GM18498 (cell line): ENCODE results near the gene DEFB131A.
"Not testable (repeated sequence)": the region's sequence is repeated elsewhere in the genome, so short reads cannot be mapped to it uniquely, and the experiment has no call there.

Source experiments
- ATAC-seq: cut with Tn5 transposase; IDR thresholded peaks from one replicate; pipeline ENCODE4 v1.9.1; 2021; ENCODE audit warnings: mild to moderate bottlenecking, moderate library complexity; ENCODE audit not compliant: unreplicated experiment

DEFB131A gene

DNA sequence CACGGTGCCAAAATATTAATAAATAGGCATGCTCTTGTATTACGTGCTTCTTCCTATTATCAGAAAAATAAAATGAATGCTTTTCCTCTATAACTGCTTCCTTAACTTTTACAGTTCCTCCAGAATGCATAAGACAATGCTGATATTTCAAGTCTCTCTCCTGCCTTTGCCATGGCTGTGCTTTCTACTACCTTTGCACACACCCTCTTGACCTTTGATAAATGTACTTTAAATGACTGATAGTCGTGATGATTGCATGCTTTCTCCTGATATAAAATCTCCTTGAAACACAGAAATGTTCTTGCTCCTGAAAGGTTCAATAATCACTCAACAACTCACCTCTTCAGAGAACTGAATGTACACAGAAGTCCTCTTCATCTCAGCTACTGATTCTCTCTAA lies at the start of gene DEFB131A:
Gene DEFB131A, plus strand, starts transcription at position 301 of the 400 bp plus-strand sequence. CDS start 120 bp downstream, outside the sequence.
- not testable (repeated sequence) for ATAC-seq

DNA sequence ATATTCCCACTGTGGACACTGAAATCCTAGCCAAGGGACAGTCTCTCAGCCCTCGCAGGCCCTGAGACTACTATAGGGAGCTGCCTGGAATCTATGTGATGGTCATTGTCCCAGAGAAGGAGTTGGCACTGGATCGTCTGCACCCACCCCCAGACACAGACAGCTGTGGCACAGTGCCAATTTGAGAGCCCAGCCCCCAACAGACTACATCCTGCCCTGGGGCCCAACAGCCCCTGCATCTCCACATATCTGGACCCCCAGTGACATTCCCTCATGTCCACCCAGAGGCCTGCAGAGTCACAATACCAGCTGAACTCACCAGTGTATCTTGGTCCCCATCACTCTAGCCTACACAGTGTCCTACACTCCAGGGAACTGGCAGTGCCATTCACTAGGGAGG lies 38.4 kb upstream of the DEFB131A start:
- ATAC-seq: not testable (repeated sequence)

GRCh38 chr4:9406491-9406890 lies 37.7 kb upstream of the DEFB131A start:
- not testable (repeated sequence) for ATAC-seq

DNA sequence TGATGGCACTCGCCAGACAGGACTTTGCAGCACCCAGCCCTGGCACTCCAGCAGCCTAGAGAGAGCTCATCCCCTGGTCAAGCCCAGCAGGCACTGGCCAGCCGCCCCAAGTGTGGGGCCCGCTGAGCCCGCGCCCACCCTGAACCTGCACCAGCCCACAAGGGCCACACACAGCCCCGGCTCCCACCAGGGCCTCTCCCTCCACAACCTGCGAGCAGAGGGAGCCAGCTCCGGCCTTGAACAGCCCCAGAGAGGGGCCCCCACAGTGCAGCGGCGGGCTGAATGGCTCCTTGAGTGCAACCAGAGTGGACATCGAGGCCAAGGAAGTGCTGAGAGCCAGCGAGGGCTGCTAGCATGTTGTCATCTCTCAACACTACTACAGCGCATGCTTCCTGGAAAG lies 34.4 kb upstream of the DEFB131A start:
- ATAC-seq: no peak

- ATAC-seq: not testable (repeated sequence)
Measured at GRCh38 chr4:9421884-9422455, 22.2 kb upstream of the DEFB131A start.

- not testable (repeated sequence) for ATAC-seq
Measured at GRCh38 chr4:9425916-9426315, 18.3 kb upstream of the DEFB131A start.

GRCh38 chr4:9430061-9430460 lies 14.2 kb upstream of the DEFB131A start:
- ATAC-seq: not testable (repeated sequence)

DNA sequence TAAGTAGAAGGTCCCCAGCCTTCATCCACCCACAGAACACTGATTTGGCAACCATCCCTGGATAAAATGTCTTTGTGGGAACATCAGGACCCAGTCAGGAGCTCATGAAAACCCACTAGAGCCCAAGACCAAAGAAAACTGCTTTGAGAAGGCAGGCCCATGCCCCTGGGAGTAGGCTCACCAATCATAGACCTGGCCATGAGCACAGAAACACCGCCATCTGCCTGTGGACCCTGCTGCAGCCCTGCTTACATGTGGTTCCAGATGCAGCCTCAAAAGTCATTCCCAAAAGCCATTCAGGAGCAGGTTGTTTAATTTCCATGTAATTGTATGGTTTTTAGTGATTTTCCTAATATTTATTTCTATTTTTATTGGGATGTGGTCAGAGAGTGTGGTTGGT lies 10.9 kb upstream of the DEFB131A start:
- ATAC-seq: not testable (repeated sequence)

DNA sequence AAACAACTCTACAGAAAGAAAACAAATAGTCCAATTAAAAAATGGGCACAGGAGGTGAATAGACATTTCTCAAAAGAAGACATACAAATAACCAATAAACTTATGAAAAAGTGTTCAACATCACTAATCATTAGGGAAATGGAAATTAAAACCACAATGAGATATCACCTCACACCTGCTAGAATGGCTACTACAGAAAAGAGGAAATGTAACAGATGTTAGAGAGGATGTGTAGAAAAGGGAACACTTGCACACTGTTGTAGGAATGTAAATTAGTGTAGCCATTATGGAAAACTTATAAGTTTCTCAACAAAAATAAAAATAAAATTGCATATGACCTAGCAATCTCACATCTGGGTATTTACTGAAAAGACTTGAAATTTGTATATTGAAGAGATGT lies 7.5 kb upstream of the DEFB131A start:
- ATAC-seq: not testable (repeated sequence)

- not testable (repeated sequence) for ATAC-seq
Measured at GRCh38 chr4:9442355-9442754, 1.9 kb upstream of the DEFB131A start.

DNA sequence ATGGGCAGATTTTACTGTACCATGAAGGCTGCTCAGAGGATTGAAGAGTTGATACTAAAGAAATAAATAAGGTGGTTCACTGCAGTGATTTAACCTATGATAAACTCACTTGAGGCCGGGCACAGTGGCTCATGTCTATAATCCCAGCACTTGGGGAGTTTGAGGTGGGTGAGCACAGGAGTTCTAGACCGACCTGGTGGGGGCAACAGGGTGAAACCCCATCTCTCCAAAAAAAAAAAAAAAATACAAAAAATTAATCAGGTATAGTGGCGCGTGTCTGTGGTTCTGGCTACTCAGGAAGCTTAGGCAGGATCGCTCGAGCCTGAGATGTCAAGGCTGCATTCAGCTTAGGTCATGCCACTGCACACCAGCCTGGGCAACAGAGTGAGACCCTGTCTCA lies 467 bp downstream of the DEFB131A start:
- not testable (repeated sequence) for ATAC-seq

DNA sequence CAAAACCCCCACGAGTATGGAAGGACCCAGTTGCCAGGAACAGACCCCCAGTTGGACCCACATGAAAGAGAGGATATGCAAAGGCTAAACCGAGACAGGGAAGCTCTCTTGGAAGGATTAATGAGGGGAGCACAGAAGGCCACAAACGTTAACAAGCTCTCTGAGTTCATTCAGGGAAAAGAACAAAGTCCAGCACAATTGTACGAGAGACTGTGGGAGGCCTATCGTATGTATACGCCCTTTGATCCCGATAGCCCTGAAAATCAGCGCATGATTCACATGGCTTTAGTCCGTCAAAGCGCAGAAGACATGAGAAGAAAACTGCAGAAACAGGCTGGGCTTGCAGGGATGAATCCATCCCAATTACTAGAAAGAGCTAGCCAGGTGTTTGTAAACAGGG lies 8.0 kb downstream of the DEFB131A start:
- ATAC-seq: not testable (repeated sequence)

GRCh38 chr4:9454284-9454683 lies 10.1 kb downstream of the DEFB131A start:
- ATAC-seq: not testable (repeated sequence)

DNA sequence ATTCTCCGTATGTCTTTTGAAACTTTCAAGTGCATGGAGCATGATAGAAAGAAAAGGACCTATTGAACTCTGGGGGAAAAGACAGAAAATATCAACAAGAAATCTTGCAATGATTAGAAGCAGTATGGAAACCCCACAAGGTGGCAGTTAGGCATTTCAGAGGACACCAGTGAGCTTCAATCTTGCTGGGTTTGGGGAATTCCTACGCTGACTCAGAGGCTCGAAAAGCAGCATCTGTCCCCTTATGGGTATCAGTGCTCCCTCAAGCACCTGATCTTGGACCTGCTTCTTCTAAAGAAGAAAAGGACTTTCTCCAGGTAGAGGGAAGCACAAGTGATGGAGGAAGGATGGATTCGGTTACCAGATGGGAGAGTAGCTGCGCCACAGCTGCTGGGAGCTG lies 10.8 kb downstream of the DEFB131A start:
- ATAC-seq: not testable (repeated sequence)

GRCh38 chr4:9479466-9479865 lies 35.3 kb downstream of the DEFB131A start:
- ATAC-seq: not testable (repeated sequence)

DNA sequence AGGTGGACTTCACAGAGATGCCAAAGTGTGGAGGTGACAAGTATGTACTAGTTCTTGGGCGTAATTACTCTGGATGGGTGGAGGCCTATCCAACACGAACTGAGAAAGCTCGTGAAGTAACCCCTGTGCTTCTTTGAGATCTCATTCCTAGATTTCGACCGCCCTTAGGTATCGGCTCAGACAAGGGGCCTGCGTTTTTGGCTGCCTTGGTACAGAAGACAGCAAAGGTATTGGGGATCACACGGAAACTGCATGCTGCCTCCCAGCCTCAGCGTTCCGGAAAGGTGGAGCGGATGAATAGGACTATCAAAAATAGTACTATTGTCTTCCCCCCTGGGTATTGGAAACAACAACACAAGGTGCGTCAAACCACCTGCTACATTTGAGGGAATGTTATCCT lies 35.9 kb downstream of the DEFB131A start:
- not testable (repeated sequence) for ATAC-seq

GRCh38 chr4:9482871-9483270 lies 38.7 kb downstream of the DEFB131A start:
- not testable (repeated sequence) for ATAC-seq

DNA sequence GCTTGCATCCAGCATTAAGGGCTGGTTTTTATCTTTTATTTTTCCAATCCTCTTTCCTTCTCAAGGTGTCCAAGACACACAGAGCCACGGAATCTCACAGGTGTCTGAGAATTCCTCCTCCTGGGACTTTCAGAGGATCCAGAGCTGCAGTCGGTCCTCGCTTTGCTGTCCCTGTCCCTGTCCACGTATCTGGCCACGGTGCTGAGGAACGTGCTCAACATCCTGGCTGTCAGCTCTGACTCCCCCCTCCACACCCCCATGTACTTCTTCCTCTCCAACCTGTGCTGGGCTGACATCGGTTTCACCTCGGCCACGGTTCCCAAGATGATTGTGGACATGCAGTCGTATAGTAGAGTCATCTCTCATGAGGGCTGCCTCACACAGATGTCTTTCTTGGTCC lies 39.5 kb downstream of the DEFB131A start:
- not testable (repeated sequence) for ATAC-seq

GRCh38 chr4:9486880-9487279 lies 42.7 kb downstream of the DEFB131A start:
- ATAC-seq: not testable (repeated sequence)

GRCh38 chr4:9488796-9489195 lies 44.6 kb downstream of the DEFB131A start:
- ATAC-seq: not testable (repeated sequence)

- not testable (repeated sequence) for ATAC-seq
Measured at GRCh38 chr4:9490496-9490895, 46.3 kb downstream of the DEFB131A start.

- ATAC-seq: not testable (repeated sequence)
Measured at GRCh38 chr4:9490986-9491385, 46.8 kb downstream of the DEFB131A start.

DNA sequence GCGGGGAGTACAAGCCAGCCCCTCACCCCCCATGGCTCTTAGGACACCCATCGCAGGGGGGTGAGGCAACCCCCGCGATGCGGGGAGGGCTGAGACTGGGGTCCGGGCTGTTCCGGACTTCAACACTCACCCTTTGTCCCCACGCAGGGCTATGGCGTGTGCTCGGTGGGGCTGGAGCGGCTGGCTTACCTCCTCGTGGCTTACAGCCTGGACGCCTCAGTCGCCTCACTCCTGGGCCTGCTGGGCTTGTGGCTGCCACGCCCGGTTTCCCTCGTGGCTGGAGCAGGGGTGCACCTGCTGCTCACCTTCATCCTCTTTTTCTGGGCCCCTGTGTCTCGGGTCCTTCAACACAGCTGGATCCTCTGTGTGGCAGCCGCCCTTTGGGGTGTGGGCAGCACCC lies 49.4 kb downstream of the DEFB131A start:
- ATAC-seq: not testable (repeated sequence)
